SK-N-SH (cell line): Measurements from ENCODE around the gene NKG7. TPM values are rescaled to one million over a fixed set of nuclear protein-coding genes. Genes with fewer than 3 reads are reported as not detected.

Experiments used
- CTCF ChIA-PET: fragments of 300-600, 350-600 bp; formaldehyde crosslinking; extraction: SDS; loops from one replicate; lab custom pipeline; 2021; lab: Yijun Ruan, JAX
- POLR2A ChIA-PET: fragments of 350-600 bp; sonication (Branson Sonifier 250); formaldehyde crosslinking; extraction: SDS; loops from one replicate; lab custom pipeline; 2020; ENCODE audit warnings: antibody characterized with exemption, inconsistent platforms; lab: Yijun Ruan, JAX
- DNase-seq: peaks from one replicate; pipeline ENCODE4 v3.0.0; 2012
- H2AFZ ChIP-seq: fragments of 200-600 bp; sonication (generic); 2 replicates; pipeline ENCODE4 v1.8.1; 2016; ENCODE audit warnings: antibody characterized with exemption, mild to moderate bottlenecking, low read depth
- H3F3A ChIP-seq: fragments of 200-600 bp; sonication (generic); replicated peaks from 2 replicates; pipeline ENCODE3; 2016; ENCODE audit warnings: antibody characterized with exemption, mild to moderate bottlenecking; ENCODE audit not compliant: insufficient read depth
- H3K27ac ChIP-seq, 2 experiments: fragments of 200-500 bp in 1 of 2; fragments of 200-600 bp in 1 of 2; sonication (Bioruptor generic) in 1 of 2; sonication (generic), shearing (Covaris generic) in 1 of 2; 2 replicates each; pipeline versions ENCODE4 v1.5.1 to v1.6.1; 2014 to 2016; ENCODE audit warnings: low read depth in 2 of 2, inconsistent platforms in 1 of 2, low read length in 1 of 2, mild to moderate bottlenecking in 1 of 2, mixed read lengths in 1 of 2
- H3K27me3 ChIP-seq: fragments of 200-600 bp; sonication (generic), shearing (Covaris generic); 2 replicates; pipeline ENCODE4 v1.6.1; 2016; ENCODE audit warnings: mixed run types; ENCODE audit not compliant: insufficient read depth
- H3K36me3 ChIP-seq, 2 experiments: fragments of 200-500 bp in 1 of 2; fragments of 200-600 bp in 1 of 2; sonication (Bioruptor generic) in 1 of 2; sonication (generic) in 1 of 2; replicated peaks in 1 of 2; 2 replicates each; pipeline versions ENCODE3 to v1.5.1; 2014 to 2016; ENCODE audit warnings: low read length in 1 of 2, mild to moderate bottlenecking in 1 of 2; ENCODE audit not compliant: insufficient read depth in 2 of 2, control insufficient read depth in 1 of 2
- H3K4me1 ChIP-seq, 2 experiments: fragments of 200-500 bp in 1 of 2; fragments of 200-600 bp in 1 of 2; sonication (Bioruptor generic) in 1 of 2; sonication (generic), shearing (Covaris generic) in 1 of 2; 2 replicates each; pipeline versions ENCODE4 v1.5.1 to v1.6.1; 2014 to 2016; ENCODE audit warnings: low read depth in 1 of 2, low read length in 1 of 2, mixed run types in 1 of 2; ENCODE audit not compliant: insufficient read depth in 2 of 2, control insufficient read depth in 1 of 2
- H3K4me2 ChIP-seq: fragments of 200-600 bp; sonication (generic), shearing (Covaris generic); 2 replicates; pipeline ENCODE4 v1.6.1; 2017; ENCODE audit warnings: mixed run types
- H3K4me3 ChIP-seq, 2 experiments: fragments of 200-500 bp in 1 of 2; fragments of 200-600 bp in 1 of 2; sonication (Bioruptor generic) in 1 of 2; sonication (generic), shearing (Covaris generic) in 1 of 2; 2 replicates each; pipeline versions ENCODE4 v1.5.1 to v1.8.1; 2014 to 2016; ENCODE audit warnings: low read depth in 2 of 2, inconsistent platforms in 1 of 2, low read length in 1 of 2, mild to moderate bottlenecking in 1 of 2, mixed read lengths in 1 of 2, moderate library complexity in 1 of 2
- H3K79me2 ChIP-seq: fragments of 200-600 bp; sonication (generic); 2 replicates; pipeline ENCODE4 v1.8.1; 2017; ENCODE audit warnings: mild to moderate bottlenecking; ENCODE audit not compliant: insufficient read depth
- H3K9ac ChIP-seq: fragments of 200-600 bp; sonication (generic); 2 replicates; pipeline ENCODE4 v1.6.1; 2017; ENCODE audit warnings: mixed run types
- H3K9me2 ChIP-seq: fragments of 200-600 bp; sonication (generic); 2 replicates; pipeline ENCODE4 v1.6.1; 2017; ENCODE audit warnings: mixed run types
- H3K9me3 ChIP-seq: fragments of 200-600 bp; sonication (generic); 2 replicates; pipeline ENCODE4 v1.6.1; 2017; ENCODE audit warnings: mixed run types, mild to moderate bottlenecking, moderate library complexity
- H4K20me1 ChIP-seq: fragments of 200-600 bp; sonication (generic); 2 replicates; pipeline ENCODE4 v1.6.1; 2017; ENCODE audit warnings: mild to moderate bottlenecking, mixed run types; ENCODE audit not compliant: insufficient read depth
- EP300 ChIP-seq, 2 experiments: IDR thresholded peaks; 2 replicates each; pipeline versions ENCODE4 v1.4.0 to v1.6.1; 2012; ENCODE audit warnings: borderline replicate concordance in 1 of 2, low read depth in 1 of 2, low read length in 1 of 2
- GATA2 ChIP-seq: sonication (generic); formaldehyde crosslinking; IDR thresholded peaks from 2 replicates; pipeline ENCODE4 v1.5.0; 2020; ENCODE audit warnings: mild to moderate bottlenecking, missing genetic modification reagents
- MEF2A ChIP-seq: IDR thresholded peaks from 2 replicates; pipeline ENCODE4 v1.4.0; 2012; ENCODE audit warnings: low read depth, borderline replicate concordance
- MXI1 ChIP-seq: IDR thresholded peaks from 2 replicates; pipeline ENCODE4 v1.6.1; 2012; ENCODE audit warnings: mild to moderate bottlenecking, low read depth, low read length, improper control_type of control experiment
- RAD21 ChIP-seq: IDR thresholded peaks from 2 replicates; pipeline ENCODE4 v1.6.1; 2012; ENCODE audit warnings: mild to moderate bottlenecking, low read length
- SMC3 ChIP-seq: IDR thresholded peaks from 2 replicates; pipeline ENCODE4 v1.6.1; 2012; ENCODE audit warnings: low read depth, low read length, improper control_type of control experiment
- TAF1 ChIP-seq: IDR thresholded peaks from 2 replicates; pipeline ENCODE4 v1.6.1; 2012; ENCODE audit warnings: low read depth, mild to moderate bottlenecking, low read length, moderate library complexity, borderline replicate concordance
- TCF12 ChIP-seq: IDR thresholded peaks from 2 replicates; pipeline ENCODE4 v1.4.0; 2012
- WGBS: methylation state at CpG from one replicate; pipeline ENCODE4 v1.1.6; 2017; ENCODE audit warnings: low lambda C conversion rate; 5-methylcytosine and 5-hydroxymethylcytosine counted together
- polyA plus RNA-seq, 3 experiments: library from polyadenylated mRNA; depleted of rRNA; stranded (reverse); fragments of >200 nt; gene quantifications; 2 replicates each; pipeline ENCODE4 v1.2.3, GENCODE V29; 2012
- TF ChIP-seq, protein P1 (sequence below): fragments of 150-350 bp; IDR thresholded peaks from 2 replicates; pipeline ENCODE4 v1.6.1; 2017; ENCODE audit warnings: antibody characterized with exemption, low read length, low read depth, borderline replicate concordance
- TF ChIP-seq, protein P2 (sequence below): IDR thresholded peaks from 2 replicates; pipeline ENCODE4 v1.6.1; 2012; ENCODE audit warnings: mild to moderate bottlenecking, low read depth, low read length, moderate library complexity

NKG7 gene
- polyA plus RNA-seq, 1 of the 3 experiments (the other 2 are of a cell fraction) = not detected

DNA sequence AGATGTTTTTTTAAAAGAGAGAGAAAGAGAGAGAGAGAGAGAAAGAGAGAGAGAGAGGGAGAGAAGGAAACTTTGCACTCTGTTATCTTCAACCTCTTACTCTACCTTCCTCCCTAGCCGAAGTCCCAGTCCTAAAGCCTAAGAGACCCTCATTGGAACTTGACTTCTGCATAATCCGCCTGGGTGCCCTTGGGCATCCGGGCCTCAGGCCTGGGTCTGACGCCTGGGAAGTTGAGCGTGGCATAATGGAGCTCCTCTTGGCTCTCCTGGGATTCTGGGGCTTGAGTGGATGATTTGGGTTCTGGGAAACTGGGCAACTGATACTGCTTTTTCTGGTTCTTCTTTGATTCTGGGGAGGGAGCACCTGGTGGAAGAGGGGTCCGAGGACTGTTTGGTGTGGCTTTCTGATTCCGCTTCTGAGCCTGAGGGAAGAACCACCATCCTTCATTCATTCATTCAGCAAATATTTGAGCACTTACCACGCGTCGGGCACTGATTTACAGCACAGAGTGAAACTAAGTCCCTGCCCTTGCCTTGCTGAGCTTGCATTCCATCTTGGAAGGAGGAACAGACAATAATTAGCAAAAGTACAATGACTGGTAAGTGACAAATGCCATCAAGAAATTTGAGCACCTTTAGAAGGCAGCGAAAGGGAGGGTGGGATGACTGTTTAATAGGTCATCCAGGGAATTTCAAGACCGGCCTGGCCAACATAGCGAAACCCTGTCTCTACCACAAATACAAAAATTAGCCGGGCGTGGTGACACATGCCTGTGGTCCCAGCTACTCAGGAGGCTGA is 38.7 kb upstream of the NKG7 start:
- peaks cover 12% of the 10 kb centered on the region for H3F3A ChIP-seq
- no peak for TF ChIP-seq MXI1
- H3K4me1 ChIP-seq = peaks cover 0 to 6% of the 10 kb centered on the region in 2 experiments; a peak in 2 of 4 replicates
- no peak overlapping the region for H3K27ac ChIP-seq
- no peak overlapping the region for H3K4me2 ChIP-seq
- no peaks in the 10 kb centered on the region for H3K79me2 ChIP-seq
- H3K36me3 ChIP-seq = no peaks in the 10 kb centered on the region
- H3K27me3 ChIP-seq = no peaks in the 10 kb centered on the region
- no peak for DNase-seq
- no peak overlapping the region for H2AFZ ChIP-seq
- no peaks in the 10 kb centered on the region for H4K20me1 ChIP-seq
- no peak overlapping the region for H3K4me3 ChIP-seq
- no peak overlapping the region for H3K9ac ChIP-seq
- H3K9me3 ChIP-seq = no peaks in the 10 kb centered on the region
- no peaks in the 10 kb centered on the region for H3K9me2 ChIP-seq
- ChIA-PET CTCF (interaction anchor here (1.2 to 2.1 kb wide), 2 partner anchors 27 to 115 kb away, joined by 3 to 5 read pairs; no protein-coding TSS in a partner anchor), POLR2A (no interaction called here)
- WGBS = 72% methylated on average over 15 of the region's 15 CpGs

DNA sequence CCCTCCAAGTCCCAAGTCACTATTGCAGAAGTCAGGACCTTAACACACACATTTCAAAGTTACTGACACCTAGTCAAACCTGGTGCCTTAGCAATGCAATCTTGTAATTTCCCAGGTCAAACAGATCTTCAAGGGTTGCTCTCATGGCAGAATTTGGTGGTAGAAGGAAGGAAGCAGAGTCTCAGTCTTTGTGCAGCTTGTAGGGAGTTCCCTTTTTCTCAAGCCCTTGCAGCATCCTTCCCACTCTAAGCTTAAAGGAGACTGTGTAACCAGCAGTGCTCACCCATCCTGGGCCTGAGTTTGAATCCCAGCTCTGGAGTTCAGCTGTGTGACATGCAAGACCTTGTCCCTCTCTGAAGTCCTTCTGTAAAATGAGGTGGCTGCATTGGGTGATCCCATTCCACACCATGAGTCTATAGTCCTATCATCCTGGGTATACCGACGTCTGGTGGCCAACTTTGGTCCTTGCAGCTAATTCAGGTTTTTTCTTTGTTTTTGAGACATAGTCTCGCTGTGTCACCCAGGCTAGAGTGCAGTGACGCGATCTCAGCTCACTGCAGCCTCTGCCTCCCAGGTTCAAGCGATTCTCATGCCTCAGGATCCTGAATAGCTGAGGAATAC is 35.2 kb upstream of the NKG7 start:
- ChIA-PET CTCF (interaction anchor here (0.6 to 1.1 kb wide), 7 partner anchors 10 to 254 kb away, joined by 3 to 4 read pairs (median 3); no protein-coding TSS in a partner anchor), POLR2A (no interaction called here)
- TF ChIP-seq SMC3 = peak; percentile 25; the same call in 1 of the 2 replicates
- peak; percentile 48 for TF ChIP-seq RAD21
- TF ChIP-seq EP300 (IDR thresholded peaks at IDR 0.05; ENCODE audit: borderline replicate concordance in 1 of 2, low read depth in 1 of 2, low read length in 1 of 2) = no peak
- no peak for DNase-seq
- H3K9me3 ChIP-seq = peaks cover 4% of the 10 kb centered on the region; the same call in 1 of the 2 replicates
- H3K36me3 ChIP-seq = no peaks in the 10 kb centered on the region
- no peak overlapping the region for H3K9ac ChIP-seq
- WGBS = 60% methylated on average over 6 of the region's 6 CpGs
- H3K9me2 ChIP-seq = no peaks in the 10 kb centered on the region
- peaks cover 0 to 6% of the 10 kb centered on the region in 2 experiments; a peak in 2 of 4 replicates for H3K4me1 ChIP-seq
- no peak overlapping the region for H3K4me3 ChIP-seq
- H3K27me3 ChIP-seq = no peaks in the 10 kb centered on the region
- no peaks in the 10 kb centered on the region for H3K79me2 ChIP-seq
- H3F3A ChIP-seq = peaks cover 12% of the 10 kb centered on the region
- H2AFZ ChIP-seq = no peak overlapping the region
- no peaks in the 10 kb centered on the region for H4K20me1 ChIP-seq
- no peak overlapping the region for H3K27ac ChIP-seq
- H3K4me2 ChIP-seq = no peak overlapping the region

DNA sequence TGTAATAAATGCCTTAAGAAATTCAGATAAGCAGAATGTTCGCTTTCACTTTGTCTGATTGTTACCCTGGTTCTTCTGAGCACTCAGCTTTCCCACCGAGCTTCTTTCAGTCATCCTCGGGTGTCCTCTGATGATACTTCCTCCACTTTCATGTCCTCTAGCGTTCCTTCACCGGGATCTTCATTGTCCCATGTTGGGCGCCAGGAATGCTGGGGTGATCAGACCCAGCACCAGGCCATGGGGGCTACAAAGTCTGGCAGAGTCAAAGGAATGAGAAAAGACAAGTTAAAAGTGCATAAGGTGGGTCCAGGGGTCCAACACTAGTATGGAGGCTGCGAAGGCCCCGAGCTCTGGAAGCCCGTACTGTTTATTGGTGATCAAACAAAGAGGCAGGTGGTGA is 29.7 kb upstream of the NKG7 start:
- no peaks in the 10 kb centered on the region for H3K4me1 ChIP-seq
- ChIA-PET CTCF (interaction anchor here (1.4 to 2.6 kb wide), 2 partner anchors 19 to 63 kb away, joined by 3 to 9 read pairs; no protein-coding TSS in a partner anchor), POLR2A (no interaction called here)
- H3K9ac ChIP-seq = no peak overlapping the region
- no peak overlapping the region for H3K27ac ChIP-seq
- DNase-seq = no peak
- no peaks in the 10 kb centered on the region for H3K27me3 ChIP-seq
- no peaks in the 10 kb centered on the region for H3F3A ChIP-seq
- H3K9me2 ChIP-seq = no peaks in the 10 kb centered on the region
- H3K9me3 ChIP-seq = peaks cover 4% of the 10 kb centered on the region; the same call in 1 of the 2 replicates
- WGBS = 58% methylated on average over 9 of the region's 9 CpGs
- H3K4me3 ChIP-seq = no peak overlapping the region
- H2AFZ ChIP-seq = no peak overlapping the region
- no peaks in the 10 kb centered on the region for H3K79me2 ChIP-seq
- no peak overlapping the region for H3K4me2 ChIP-seq
- H3K36me3 ChIP-seq = no peaks in the 10 kb centered on the region
- no peaks in the 10 kb centered on the region for H4K20me1 ChIP-seq
- TF ChIP-seq TAF1 (no peak), RAD21 (no peak), MEF2A (no peak), GATA2 (no peak), TCF12 (no peak)
- TF ChIP-seq, protein P1, sequence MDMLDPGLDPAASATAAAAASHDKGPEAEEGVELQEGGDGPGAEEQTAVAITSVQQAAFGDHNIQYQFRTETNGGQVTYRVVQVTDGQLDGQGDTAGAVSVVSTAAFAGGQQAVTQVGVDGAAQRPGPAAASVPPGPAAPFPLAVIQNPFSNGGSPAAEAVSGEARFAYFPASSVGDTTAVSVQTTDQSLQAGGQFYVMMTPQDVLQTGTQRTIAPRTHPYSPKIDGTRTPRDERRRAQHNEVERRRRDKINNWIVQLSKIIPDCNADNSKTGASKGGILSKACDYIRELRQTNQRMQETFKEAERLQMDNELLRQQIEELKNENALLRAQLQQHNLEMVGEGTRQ = no peak
- TF ChIP-seq, protein P2, sequence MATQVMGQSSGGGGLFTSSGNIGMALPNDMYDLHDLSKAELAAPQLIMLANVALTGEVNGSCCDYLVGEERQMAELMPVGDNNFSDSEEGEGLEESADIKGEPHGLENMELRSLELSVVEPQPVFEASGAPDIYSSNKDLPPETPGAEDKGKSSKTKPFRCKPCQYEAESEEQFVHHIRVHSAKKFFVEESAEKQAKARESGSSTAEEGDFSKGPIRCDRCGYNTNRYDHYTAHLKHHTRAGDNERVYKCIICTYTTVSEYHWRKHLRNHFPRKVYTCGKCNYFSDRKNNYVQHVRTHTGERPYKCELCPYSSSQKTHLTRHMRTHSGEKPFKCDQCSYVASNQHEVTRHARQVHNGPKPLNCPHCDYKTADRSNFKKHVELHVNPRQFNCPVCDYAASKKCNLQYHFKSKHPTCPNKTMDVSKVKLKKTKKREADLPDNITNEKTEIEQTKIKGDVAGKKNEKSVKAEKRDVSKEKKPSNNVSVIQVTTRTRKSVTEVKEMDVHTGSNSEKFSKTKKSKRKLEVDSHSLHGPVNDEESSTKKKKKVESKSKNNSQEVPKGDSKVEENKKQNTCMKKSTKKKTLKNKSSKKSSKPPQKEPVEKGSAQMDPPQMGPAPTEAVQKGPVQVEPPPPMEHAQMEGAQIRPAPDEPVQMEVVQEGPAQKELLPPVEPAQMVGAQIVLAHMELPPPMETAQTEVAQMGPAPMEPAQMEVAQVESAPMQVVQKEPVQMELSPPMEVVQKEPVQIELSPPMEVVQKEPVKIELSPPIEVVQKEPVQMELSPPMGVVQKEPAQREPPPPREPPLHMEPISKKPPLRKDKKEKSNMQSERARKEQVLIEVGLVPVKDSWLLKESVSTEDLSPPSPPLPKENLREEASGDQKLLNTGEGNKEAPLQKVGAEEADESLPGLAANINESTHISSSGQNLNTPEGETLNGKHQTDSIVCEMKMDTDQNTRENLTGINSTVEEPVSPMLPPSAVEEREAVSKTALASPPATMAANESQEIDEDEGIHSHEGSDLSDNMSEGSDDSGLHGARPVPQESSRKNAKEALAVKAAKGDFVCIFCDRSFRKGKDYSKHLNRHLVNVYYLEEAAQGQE = no peak
- TF ChIP-seq, all 33 proteins: peak for 0
